Hepatic stellate cell (primary cell): ENCODE data around the gene DCAF7.
A peak's percentile ranks its signal among the peaks of the same experiment; 100 is the strongest.

Experiments
- DNase-seq: peaks from one replicate; pipeline ENCODE4 v3.0.0; 2011; ENCODE audit warnings: low spot score

DCAF7 gene

GRCh38 chr17:63544467-63545301 is 5.6 kb upstream of the DCAF7 start:
- DNase-seq, result peak; percentile 5

GRCh38 chr17:63546308-63547082 is 3.8 kb upstream of the DCAF7 start:
- DNase-seq, result no peak

- DNase-seq, result no peak
These were observed 3.2 kb upstream of the DCAF7 start for GRCh38 chr17:63547083-63547523.

- no peak for DNase-seq
These were observed 860 bp upstream of the DCAF7 start for GRCh38 chr17:63549289-63549945.

GRCh38 chr17:63550817-63551639 is 751 bp downstream of the DCAF7 start:
- DNase-seq, result no peak

GRCh38 chr17:63552211-63552610 is 1.9 kb downstream of the DCAF7 start:
- DNase-seq, result no peak

- DNase-seq, result no peak
These were observed 5.4 kb downstream of the DCAF7 start for GRCh38 chr17:63555500-63556156.

GRCh38 chr17:63557416-63557815 is 7.1 kb downstream of the DCAF7 start:
- no peak for DNase-seq

GRCh38 chr17:63558441-63558840 is 8.2 kb downstream of the DCAF7 start:
- no peak for DNase-seq

GRCh38 chr17:63561819-63562218 is 11.5 kb downstream of the DCAF7 start:
- DNase-seq, result no peak

- no peak for DNase-seq
These were observed 13.1 kb downstream of the DCAF7 start for GRCh38 chr17:63563339-63563738.

- DNase-seq, result no peak
These were observed 14.3 kb downstream of the DCAF7 start for GRCh38 chr17:63564562-63564961.

GRCh38 chr17:63567229-63567628 is 17.0 kb downstream of the DCAF7 start:
- no peak for DNase-seq

- DNase-seq, result no peak
These were observed 18.3 kb downstream of the DCAF7 start for GRCh38 chr17:63568563-63568962.

- DNase-seq, result peak; percentile 27
These were observed 21.5 kb downstream of the DCAF7 start for GRCh38 chr17:63571632-63572310.

- DNase-seq, result no peak
These were observed 23.4 kb downstream of the DCAF7 start for GRCh38 chr17:63573634-63574033.

GRCh38 chr17:63578027-63578768 is 27.9 kb downstream of the DCAF7 start:
- no peak for DNase-seq

- DNase-seq, result no peak
These were observed 28.5 kb downstream of the DCAF7 start for GRCh38 chr17:63578769-63579111.

- no peak for DNase-seq
These were observed 29.4 kb downstream of the DCAF7 start for GRCh38 chr17:63579633-63580032.

GRCh38 chr17:63587770-63588169 is 37.5 kb downstream of the DCAF7 start:
- DNase-seq, result no peak
